Measurements from ENCODE around the gene FJX1. TPM values are rescaled to one million over a fixed set of nuclear protein-coding genes. Genes with fewer than 3 reads are reported as not detected.

The FJX1 gene
- total RNA-seq, 1 experiment from 2014 or later = 13.7 TPM

GRCh38 chr11:35641964-35642363, 23.7 kb downstream of the FJX1 start (continued):
- no peak for TF ChIP-seq ZBTB33 (IDR thresholded peaks at IDR 0.05; ENCODE audit: extremely low read depth, insufficient replicate concordance, low read length)
- TF ChIP-seq SRF (IDR thresholded peaks at IDR 0.05; ENCODE audit: low read depth) = no peak
- no peak for TF ChIP-seq EGR1 (IDR thresholded peaks at IDR 0.05; ENCODE audit: low read depth)
- TF ChIP-seq EZH2phosphoT487 (IDR thresholded peaks at IDR 0.05; ENCODE audit: borderline replicate concordance) = no peak
- TF ChIP-seq YY1 (IDR thresholded peaks at IDR 0.05; ENCODE audit: extremely low read depth, insufficient replicate concordance, low read depth, low read length) = no peak
- no peak for TF ChIP-seq TCF7L2 (IDR thresholded peaks at IDR 0.05; ENCODE audit: borderline replicate concordance, extremely low read depth, insufficient read depth, insufficient read length)

GRCh38 chr11:35647421-35648093, 29.3 kb downstream of the FJX1 start:
- ATAC-seq = no peak
- Histone ChIP-seq H3K9ac (ENCODE audit: low read length) (no peak overlapping the region), H3K4me1 (ENCODE audit: control insufficient read depth in 1 of 2, insufficient read depth in 2 of 2, low read length in 2 of 2) (peaks cover 0 to 3% of the 10 kb centered on the region in 2 experiments; a peak in 1 of 4 replicates), H3K4me3 (replicated peaks in 1 of 2; ENCODE audit: low read depth in 1 of 2, low read length in 2 of 2) (no peak overlapping the region), H3K4me2 (ENCODE audit: low read length) (no peak overlapping the region), H4K20me1 (ENCODE audit: insufficient read depth) (no peaks in the 10 kb centered on the region), H2AFZ (ENCODE audit: low read depth, low read length, poor library complexity, severe bottlenecking) (no peak overlapping the region), H3K27ac (ENCODE audit: low read depth, low read length) (no peak overlapping the region), H3K9me3 (ENCODE audit: control insufficient read depth in 1 of 2, insufficient read depth in 1 of 2, low read depth in 1 of 2, low read length in 2 of 2) (no peaks in the 10 kb centered on the region), H3K27me3 (ENCODE audit: insufficient read depth, low read length) (no peaks in the 10 kb centered on the region), H3K9me2 (ENCODE audit: insufficient read depth) (no peaks in the 10 kb centered on the region), H3K36me3 (ENCODE audit: control insufficient read depth in 1 of 2, insufficient read depth in 2 of 2, low read length in 2 of 2) (no peaks in the 10 kb centered on the region), H3K79me2 (ENCODE audit: insufficient read depth, low read length) (no peaks in the 10 kb centered on the region)
- no TSS peak for BruUV-seq (replicated peaks)
- ChIA-PET RAD21 (ENCODE audit: low non-redundant PET in 1 of 2, low total read pairs in 2 of 2, uncharacterized antibody in 2 of 2, unreplicated experiment in 2 of 2) (no interaction called here), POLR2A (no interaction called here), CTCF (no interaction called here)
- intact Hi-C loops (cut with micrococcal nuclease) = no loop called here
- no peak for DNase-seq (ENCODE audit: low read depth, low spot score)
- TF ChIP-seq POLR2A (IDR thresholded peaks at IDR 0.05; ENCODE audit: borderline replicate concordance, extremely low read depth, insufficient read depth, insufficient read length) (no peak), ELF1 (IDR thresholded peaks at IDR 0.05; ENCODE audit: borderline replicate concordance, low read depth) (no peak), SRF (IDR thresholded peaks at IDR 0.05; ENCODE audit: low read depth) (no peak), ZFX (IDR thresholded peaks at IDR 0.05) (no peak), SP1 (IDR thresholded peaks at IDR 0.05; ENCODE audit: low read depth) (no peak), EZH2 (IDR thresholded peaks at IDR 0.05) (no peak), TCF7L2 (IDR thresholded peaks at IDR 0.05; ENCODE audit: borderline replicate concordance, extremely low read depth, insufficient read depth, insufficient read length) (no peak), CBX3 (IDR thresholded peaks at IDR 0.05; ENCODE audit: low read depth) (no peak), YY1 (IDR thresholded peaks at IDR 0.05; ENCODE audit: extremely low read depth, insufficient replicate concordance, low read depth, low read length) (no peak), ZBTB33 (IDR thresholded peaks at IDR 0.05; ENCODE audit: extremely low read depth, insufficient replicate concordance, low read length) (no peak), EZH2phosphoT487 (IDR thresholded peaks at IDR 0.05; ENCODE audit: borderline replicate concordance) (no peak), RAD21 (IDR thresholded peaks at IDR 0.05; ENCODE audit: low read depth) (no peak), FOSL1 (IDR thresholded peaks at IDR 0.05; ENCODE audit: low read depth) (no peak)
- TF ChIP-seq, protein P1, sequence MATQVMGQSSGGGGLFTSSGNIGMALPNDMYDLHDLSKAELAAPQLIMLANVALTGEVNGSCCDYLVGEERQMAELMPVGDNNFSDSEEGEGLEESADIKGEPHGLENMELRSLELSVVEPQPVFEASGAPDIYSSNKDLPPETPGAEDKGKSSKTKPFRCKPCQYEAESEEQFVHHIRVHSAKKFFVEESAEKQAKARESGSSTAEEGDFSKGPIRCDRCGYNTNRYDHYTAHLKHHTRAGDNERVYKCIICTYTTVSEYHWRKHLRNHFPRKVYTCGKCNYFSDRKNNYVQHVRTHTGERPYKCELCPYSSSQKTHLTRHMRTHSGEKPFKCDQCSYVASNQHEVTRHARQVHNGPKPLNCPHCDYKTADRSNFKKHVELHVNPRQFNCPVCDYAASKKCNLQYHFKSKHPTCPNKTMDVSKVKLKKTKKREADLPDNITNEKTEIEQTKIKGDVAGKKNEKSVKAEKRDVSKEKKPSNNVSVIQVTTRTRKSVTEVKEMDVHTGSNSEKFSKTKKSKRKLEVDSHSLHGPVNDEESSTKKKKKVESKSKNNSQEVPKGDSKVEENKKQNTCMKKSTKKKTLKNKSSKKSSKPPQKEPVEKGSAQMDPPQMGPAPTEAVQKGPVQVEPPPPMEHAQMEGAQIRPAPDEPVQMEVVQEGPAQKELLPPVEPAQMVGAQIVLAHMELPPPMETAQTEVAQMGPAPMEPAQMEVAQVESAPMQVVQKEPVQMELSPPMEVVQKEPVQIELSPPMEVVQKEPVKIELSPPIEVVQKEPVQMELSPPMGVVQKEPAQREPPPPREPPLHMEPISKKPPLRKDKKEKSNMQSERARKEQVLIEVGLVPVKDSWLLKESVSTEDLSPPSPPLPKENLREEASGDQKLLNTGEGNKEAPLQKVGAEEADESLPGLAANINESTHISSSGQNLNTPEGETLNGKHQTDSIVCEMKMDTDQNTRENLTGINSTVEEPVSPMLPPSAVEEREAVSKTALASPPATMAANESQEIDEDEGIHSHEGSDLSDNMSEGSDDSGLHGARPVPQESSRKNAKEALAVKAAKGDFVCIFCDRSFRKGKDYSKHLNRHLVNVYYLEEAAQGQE (IDR thresholded peaks at IDR 0.05; ENCODE audit: low read depth) = no peak
- TF ChIP-seq, protein P2, sequence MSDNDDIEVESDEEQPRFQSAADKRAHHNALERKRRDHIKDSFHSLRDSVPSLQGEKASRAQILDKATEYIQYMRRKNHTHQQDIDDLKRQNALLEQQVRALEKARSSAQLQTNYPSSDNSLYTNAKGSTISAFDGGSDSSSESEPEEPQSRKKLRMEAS (IDR thresholded peaks at IDR 0.05) = no peak
